ENCODE results near the gene MYH14. TPM values are rescaled to one million over a fixed set of nuclear protein-coding genes. Genes with fewer than 3 reads are reported as not detected.

MYH14 gene
- total and polyA plus RNA-seq, 2 of the 8 experiments (the other 6 are each of a cell fraction or from before 2014, with no cell fraction given), result 17.3 to 28.6 TPM

- Histone ChIP-seq H3K27ac (ENCODE audit: low read depth, low read length) (no peak overlapping the region), H2BK20ac (ENCODE audit: low read length) (no peak overlapping the region), H4K20me1 (replicated peaks in 1 of 2; ENCODE audit: control insufficient read depth in 1 of 2, insufficient read depth in 2 of 2, low read length in 2 of 2) (no peaks in the 10 kb centered on the region), H2AK5ac (ENCODE audit: low read depth, low read length) (no peak overlapping the region), H3K56ac (replicated peaks; ENCODE audit: insufficient read length, low read depth, low read length) (no peak overlapping the region), H3K9ac (replicated peaks in 1 of 4; ENCODE audit: extremely low read depth in 1 of 4, low read depth in 3 of 4, low read length in 3 of 4) (no peak overlapping the region; a peak in 1 of 7 replicates), H3K79me1 (ENCODE audit: low read depth, low read length) (no peaks in the 10 kb centered on the region), H3K4me2 (ENCODE audit: insufficient read depth in 1 of 2, low read depth in 2 of 2, low read length in 2 of 2) (no peak overlapping the region), H3K23me2 (ENCODE audit: low read depth, low read length) (no peaks in the 10 kb centered on the region), H3K23ac (ENCODE audit: insufficient read length) (no peak overlapping the region), H4K8ac (ENCODE audit: extremely low read depth, insufficient read depth, low read length) (no peak overlapping the region; the same call in 1 of the 2 replicates), H3K4me3 (ENCODE audit: extremely low read depth in 1 of 4, insufficient read depth in 2 of 4, low read depth in 3 of 4, low read length in 4 of 4) (no peak overlapping the region), H2BK120ac (replicated peaks; ENCODE audit: low read depth, low read length) (no peak overlapping the region), H3K4me1 (replicated peaks in 1 of 4; ENCODE audit: control insufficient read depth in 3 of 4, insufficient read depth in 4 of 4, low read length in 3 of 4) (no peaks in the 10 kb centered on the region), H2BK15ac (ENCODE audit: low read length) (no peak overlapping the region), H3K27me3 (replicated peaks in 1 of 4; ENCODE audit: control insufficient read depth in 3 of 4, extremely low read depth in 1 of 4, insufficient read depth in 3 of 4, low read length in 3 of 4) (no peaks in the 10 kb centered on the region), H3K36me3 (ENCODE audit: control insufficient read depth in 2 of 4, insufficient read depth in 4 of 4, low read length in 3 of 4) (peaks cover 2 to 12% (median 6%) of the 10 kb centered on the region in 4 experiments; a peak in 5 of 8 replicates), H3K4ac (replicated peaks; ENCODE audit: insufficient read length, low read depth, low read length) (no peak overlapping the region), H2BK5ac (ENCODE audit: low read depth, low read length) (no peak overlapping the region; the same call in 1 of the 2 replicates), H3K9me3 (ENCODE audit: insufficient read depth in 2 of 2, low read depth in 1 of 2, low read length in 1 of 2) (no peaks in the 10 kb centered on the region), H4K91ac (replicated peaks; ENCODE audit: insufficient read length, low read length) (no peak overlapping the region), H3K18ac (ENCODE audit: extremely low read depth, low read length) (no peak overlapping the region), H2AFZ (ENCODE audit: low read length) (no peak overlapping the region), H2BK12ac (ENCODE audit: low read depth, low read length) (no peak overlapping the region), H3K79me2 (ENCODE audit: control insufficient read depth in 1 of 2, insufficient read depth in 2 of 2, low read length in 2 of 2) (no peaks in the 10 kb centered on the region), H4K5ac (ENCODE audit: insufficient read length, low read depth, low read length) (no peak overlapping the region), H3K14ac (ENCODE audit: insufficient read length) (no peak overlapping the region)
- ChIA-PET CTCF (ENCODE audit: partially characterized antibody) (interaction anchor here (0.6 to 3.1 kb wide), 10 partner anchors 10 to 215 kb away, joined by 3 to 16 read pairs (median 4); no protein-coding TSS in a partner anchor), POLR2A (ENCODE audit: partially characterized antibody) (interaction anchor here (1.0 kb wide), 1 partner anchor 14 kb away, joined by 4 read pairs; no protein-coding TSS in a partner anchor)
- 90% methylated on average over 14 of the region's 14 CpGs; no CpG with 5 or more reads in 1 of the 2 experiments for WGBS, 2 experiments (ENCODE audit: extremely low coverage in 1 of 2, insufficient coverage in 1 of 2, insufficient read length in 1 of 2, insufficient replicate concordance in 2 of 2, low coverage in 1 of 2, low lambda C conversion rate in 2 of 2, missing lambda C conversion rate in 1 of 2)
- no peak for DNase-seq (ENCODE audit: low read depth in 1 of 2, low spot score in 2 of 2)
- no peak for FAIRE-seq
- TF ChIP-seq TBP (IDR thresholded peaks at IDR 0.05; ENCODE audit: low read depth, low read length) (no peak), GTF2F1 (IDR thresholded peaks at IDR 0.05; ENCODE audit: borderline replicate concordance, low read depth, low read length) (no peak), GABPA (IDR thresholded peaks at IDR 0.05; ENCODE audit: borderline replicate concordance, insufficient read depth, low read length) (no peak), CEBPB (IDR thresholded peaks at IDR 0.05; ENCODE audit: low read depth, low read length) (no peak), SUZ12 (IDR thresholded peaks at IDR 0.05; ENCODE audit: low read length) (no peak), TEAD4 (IDR thresholded peaks at IDR 0.05; ENCODE audit: low read depth, low read length) (no peak), CREB1 (IDR thresholded peaks at IDR 0.05) (no peak), BRCA1 (IDR thresholded peaks at IDR 0.05; ENCODE audit: low read depth, low read length) (no peak), YY1 (IDR thresholded peaks at IDR 0.05; ENCODE audit: low read depth, low read length) (no peak), EGR1 (IDR thresholded peaks at IDR 0.05; ENCODE audit: borderline replicate concordance, low read depth, low read length) (no peak), ATF3 (IDR thresholded peaks at IDR 0.05; ENCODE audit: insufficient read depth, low read depth, low read length) (no peak), ZNF274 (IDR thresholded peaks at IDR 0.05; ENCODE audit: borderline replicate concordance, extremely low read depth, low read length) (no peak), EP300 (IDR thresholded peaks at IDR 0.05; ENCODE audit: borderline replicate concordance in 1 of 2, low read depth in 2 of 2, low read length in 2 of 2) (no peak)
Measured at GRCh38 chr19:50272263-50272897, 69.0 kb downstream of the MYH14 start.
